Keratinocyte (primary cell): ENCODE data around the gene GNA14.

Experiments
- CTCF ChIP-seq, 3 experiments: IDR thresholded peaks in 1 of 3; conservative IDR thresholded peaks in 1 of 3; optimal IDR thresholded peaks in 1 of 3; 2 replicates in 2 of 3; 3 replicates in 1 of 3; pipeline versions ENCODE3 to v1.5.1; 2011; ENCODE audit warnings: low read length in 3 of 3, mild to moderate bottlenecking in 3 of 3, moderate library complexity in 2 of 3, control low read depth in 1 of 3, inconsistent platforms in 1 of 3; ENCODE audit not compliant: insufficient read depth in 2 of 3; ENCODE audit errors: extremely low read depth in 1 of 3
- EZH2 ChIP-seq: IDR thresholded peaks from one replicate; pipeline ENCODE4 v1.6.1; 2012; ENCODE audit warnings: inconsistent platforms, mild to moderate bottlenecking, low read length, moderate library complexity

GRCh38 chr9:77391834-77392233, 256.3 kb downstream of the GNA14 start:
- TF ChIP-seq CTCF (optimal IDR thresholded peaks at IDR 0.05 in 1 of 3, IDR thresholded peaks at IDR 0.05 in 1 of 3, conservative IDR thresholded peaks at IDR 0.05 in 1 of 3; ENCODE audit: extremely low read depth in 1 of 3, insufficient read depth in 2 of 3, low read length in 3 of 3) (no peak), EZH2 (no peak)
